Measurements from ENCODE around the gene LOXL1. TPM values are rescaled to one million over a fixed set of nuclear protein-coding genes. Genes with fewer than 3 reads are reported as not detected.

LOXL1 gene
- polyA plus RNA-seq, 1 donor from 2014 or later = 2.1 TPM

GRCh38 chr15:73948982-73949381, 22.7 kb downstream of the LOXL1 start:
- Histone ChIP-seq H3K27ac (ENCODE audit: low read length) (no peak overlapping the region), H3K79me2 (replicated peaks; ENCODE audit: insufficient read depth, low read length) (no peaks in the 10 kb centered on the region), H3K9me3 (ENCODE audit: low read length) (no peaks in the 10 kb centered on the region), H4K20me1 (ENCODE audit: insufficient read depth) (no peaks in the 10 kb centered on the region), H3K36me3 (ENCODE audit: insufficient read depth, low read length) (no peaks in the 10 kb centered on the region), H3K4me2 (ENCODE audit: low read length) (no peak overlapping the region), H2AFZ (ENCODE audit: low read depth, low read length) (no peak overlapping the region), H3K9ac (ENCODE audit: low read length) (no peak overlapping the region), H3K9me2 (ENCODE audit: insufficient read depth, low read length) (no peaks in the 10 kb centered on the region), H3K4me3 (ENCODE audit: low read length) (no peak overlapping the region), H3K27me3 (ENCODE audit: insufficient read depth, low read depth, low read length) (no peaks in the 10 kb centered on the region), H3F3A (ENCODE audit: insufficient read depth, low read length, poor library complexity, severe bottlenecking) (no peaks in the 10 kb centered on the region)
- TF ChIP-seq MXI1 (conservative IDR thresholded peaks at IDR 0.05; ENCODE audit: poor library complexity, severe bottlenecking) (no peak), EZH2 (IDR thresholded peaks at IDR 0.05; ENCODE audit: borderline replicate concordance, insufficient read depth, low read length, poor library complexity, severe bottlenecking) (no peak), SMC3 (conservative IDR thresholded peaks at IDR 0.05; ENCODE audit: poor library complexity) (no peak), RAD21 (conservative IDR thresholded peaks at IDR 0.05) (no peak), POLR2AphosphoS5 (IDR thresholded peaks at IDR 0.05) (no peak), TAF1 (IDR thresholded peaks at IDR 0.05; ENCODE audit: low read depth) (no peak), EP300 (conservative IDR thresholded peaks at IDR 0.05; ENCODE audit: poor library complexity, severe bottlenecking) (no peak)
- TF ChIP-seq, protein P1, sequence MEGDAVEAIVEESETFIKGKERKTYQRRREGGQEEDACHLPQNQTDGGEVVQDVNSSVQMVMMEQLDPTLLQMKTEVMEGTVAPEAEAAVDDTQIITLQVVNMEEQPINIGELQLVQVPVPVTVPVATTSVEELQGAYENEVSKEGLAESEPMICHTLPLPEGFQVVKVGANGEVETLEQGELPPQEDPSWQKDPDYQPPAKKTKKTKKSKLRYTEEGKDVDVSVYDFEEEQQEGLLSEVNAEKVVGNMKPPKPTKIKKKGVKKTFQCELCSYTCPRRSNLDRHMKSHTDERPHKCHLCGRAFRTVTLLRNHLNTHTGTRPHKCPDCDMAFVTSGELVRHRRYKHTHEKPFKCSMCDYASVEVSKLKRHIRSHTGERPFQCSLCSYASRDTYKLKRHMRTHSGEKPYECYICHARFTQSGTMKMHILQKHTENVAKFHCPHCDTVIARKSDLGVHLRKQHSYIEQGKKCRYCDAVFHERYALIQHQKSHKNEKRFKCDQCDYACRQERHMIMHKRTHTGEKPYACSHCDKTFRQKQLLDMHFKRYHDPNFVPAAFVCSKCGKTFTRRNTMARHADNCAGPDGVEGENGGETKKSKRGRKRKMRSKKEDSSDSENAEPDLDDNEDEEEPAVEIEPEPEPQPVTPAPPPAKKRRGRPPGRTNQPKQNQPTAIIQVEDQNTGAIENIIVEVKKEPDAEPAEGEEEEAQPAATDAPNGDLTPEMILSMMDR (IDR thresholded peaks at IDR 0.05; ENCODE audit: poor library complexity, severe bottlenecking) = no peak
- TF ChIP-seq, protein P2, sequence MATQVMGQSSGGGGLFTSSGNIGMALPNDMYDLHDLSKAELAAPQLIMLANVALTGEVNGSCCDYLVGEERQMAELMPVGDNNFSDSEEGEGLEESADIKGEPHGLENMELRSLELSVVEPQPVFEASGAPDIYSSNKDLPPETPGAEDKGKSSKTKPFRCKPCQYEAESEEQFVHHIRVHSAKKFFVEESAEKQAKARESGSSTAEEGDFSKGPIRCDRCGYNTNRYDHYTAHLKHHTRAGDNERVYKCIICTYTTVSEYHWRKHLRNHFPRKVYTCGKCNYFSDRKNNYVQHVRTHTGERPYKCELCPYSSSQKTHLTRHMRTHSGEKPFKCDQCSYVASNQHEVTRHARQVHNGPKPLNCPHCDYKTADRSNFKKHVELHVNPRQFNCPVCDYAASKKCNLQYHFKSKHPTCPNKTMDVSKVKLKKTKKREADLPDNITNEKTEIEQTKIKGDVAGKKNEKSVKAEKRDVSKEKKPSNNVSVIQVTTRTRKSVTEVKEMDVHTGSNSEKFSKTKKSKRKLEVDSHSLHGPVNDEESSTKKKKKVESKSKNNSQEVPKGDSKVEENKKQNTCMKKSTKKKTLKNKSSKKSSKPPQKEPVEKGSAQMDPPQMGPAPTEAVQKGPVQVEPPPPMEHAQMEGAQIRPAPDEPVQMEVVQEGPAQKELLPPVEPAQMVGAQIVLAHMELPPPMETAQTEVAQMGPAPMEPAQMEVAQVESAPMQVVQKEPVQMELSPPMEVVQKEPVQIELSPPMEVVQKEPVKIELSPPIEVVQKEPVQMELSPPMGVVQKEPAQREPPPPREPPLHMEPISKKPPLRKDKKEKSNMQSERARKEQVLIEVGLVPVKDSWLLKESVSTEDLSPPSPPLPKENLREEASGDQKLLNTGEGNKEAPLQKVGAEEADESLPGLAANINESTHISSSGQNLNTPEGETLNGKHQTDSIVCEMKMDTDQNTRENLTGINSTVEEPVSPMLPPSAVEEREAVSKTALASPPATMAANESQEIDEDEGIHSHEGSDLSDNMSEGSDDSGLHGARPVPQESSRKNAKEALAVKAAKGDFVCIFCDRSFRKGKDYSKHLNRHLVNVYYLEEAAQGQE (IDR thresholded peaks at IDR 0.05; ENCODE audit: borderline replicate concordance) = no peak

DNA sequence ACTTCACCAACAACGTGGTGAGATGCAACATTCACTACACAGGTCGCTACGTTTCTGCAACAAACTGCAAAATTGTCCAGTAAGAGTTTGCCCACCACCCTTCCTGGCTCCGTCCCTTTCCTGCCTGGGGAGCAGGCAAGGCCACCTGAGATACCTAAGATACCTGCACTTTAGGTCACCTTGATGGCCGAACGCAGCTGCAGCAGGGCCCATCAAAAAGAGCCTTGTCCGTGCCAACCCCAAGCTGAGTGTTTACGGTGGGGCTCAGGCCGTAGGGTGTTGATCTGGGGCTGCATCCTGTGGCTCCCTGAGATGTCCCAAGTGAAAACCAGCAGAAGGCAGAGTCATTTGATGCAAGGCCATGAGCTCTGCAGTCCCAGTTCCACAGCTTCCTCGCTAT, 23.2 kb downstream of the LOXL1 start:
- Histone ChIP-seq H3K9ac (ENCODE audit: low read length) (no peak overlapping the region), H3K79me2 (replicated peaks; ENCODE audit: insufficient read depth, low read length) (no peaks in the 10 kb centered on the region), H3F3A (ENCODE audit: insufficient read depth, low read length, poor library complexity, severe bottlenecking) (no peaks in the 10 kb centered on the region), H3K9me2 (ENCODE audit: insufficient read depth, low read length) (no peaks in the 10 kb centered on the region), H2AFZ (ENCODE audit: low read depth, low read length) (no peak overlapping the region), H3K9me3 (ENCODE audit: low read length) (no peaks in the 10 kb centered on the region), H3K36me3 (ENCODE audit: insufficient read depth, low read length) (no peaks in the 10 kb centered on the region), H3K27me3 (ENCODE audit: insufficient read depth, low read depth, low read length) (no peaks in the 10 kb centered on the region), H4K20me1 (ENCODE audit: insufficient read depth) (no peaks in the 10 kb centered on the region), H3K4me3 (ENCODE audit: low read length) (no peak overlapping the region), H3K4me2 (ENCODE audit: low read length) (no peak overlapping the region), H3K27ac (ENCODE audit: low read length) (no peak overlapping the region)
- no peak for TF ChIP-seq POLR2AphosphoS5 (IDR thresholded peaks at IDR 0.05)
- TF ChIP-seq EZH2 (IDR thresholded peaks at IDR 0.05; ENCODE audit: borderline replicate concordance, insufficient read depth, low read length, poor library complexity, severe bottlenecking) = no peak
- TF ChIP-seq, protein P2 (IDR thresholded peaks at IDR 0.05; ENCODE audit: borderline replicate concordance) = no peak
- TF ChIP-seq RAD21 (conservative IDR thresholded peaks at IDR 0.05) = no peak
- no peak for TF ChIP-seq SMC3 (conservative IDR thresholded peaks at IDR 0.05; ENCODE audit: poor library complexity)
- TF ChIP-seq EP300 (conservative IDR thresholded peaks at IDR 0.05; ENCODE audit: poor library complexity, severe bottlenecking) = no peak
- no peak for TF ChIP-seq MXI1 (conservative IDR thresholded peaks at IDR 0.05; ENCODE audit: poor library complexity, severe bottlenecking)
- TF ChIP-seq TAF1 (IDR thresholded peaks at IDR 0.05; ENCODE audit: low read depth) = no peak
- TF ChIP-seq, protein P1 (IDR thresholded peaks at IDR 0.05; ENCODE audit: poor library complexity, severe bottlenecking) = no peak
